H1 (cell line): ENCODE results near the gene SF3B1. TPM values are rescaled to one million over a fixed set of nuclear protein-coding genes. Genes with fewer than 3 reads are reported as not detected.

Experiments
- JUND ChIP-seq: IDR thresholded peaks from 2 replicates; pipeline ENCODE4 v1.6.1; 2011; ENCODE audit warnings: mild to moderate bottlenecking, improper control_type of control experiment, low read length
- RBBP5 ChIP-seq: IDR thresholded peaks from 2 replicates; pipeline ENCODE4 v1.7.1; 2012; ENCODE audit warnings: low read depth, mild to moderate bottlenecking, inconsistent platforms, low read length, moderate library complexity, borderline replicate concordance
- SIX5 ChIP-seq: IDR thresholded peaks from 2 replicates; pipeline ENCODE4 v1.6.1; 2011; ENCODE audit warnings: mild to moderate bottlenecking, low read depth, low read length
- polyA plus RNA-seq, 7 experiments: library from polyadenylated mRNA; depleted of rRNA in 3 of 7; stranded (reverse) in 5 of 7; unstranded in 2 of 7; fragments of >200 nt in 5 of 7; fragments of 200-250 nt in 2 of 7; gene quantifications; 1 replicate in 5 of 7; 2 replicates in 1 of 7; 4 replicates in 1 of 7; pipeline versions ENCODE4 v1.2.1 to v1.2.3, GENCODE V29; 2011 to 2013; ENCODE audit warnings: missing spikeins in 2 of 7, mixed read lengths in 2 of 7
- total RNA-seq: library from RNA; stranded (reverse); fragmentation: NEBNext Ultra II Directional; extraction: Animal tissue kit (Norgen Biotek cat#: 25700); gene quantifications from 2 replicates; pipeline ENCODE4 v1.2.1, GENCODE V29; 2021
- TF ChIP-seq, protein P1 (sequence below): IDR thresholded peaks from 2 replicates; pipeline ENCODE4 v1.6.1; 2012; ENCODE audit warnings: inconsistent platforms

Gene SF3B1
- total and polyA plus RNA-seq, 2 of the 8 experiments (the other 6 are each of a cell fraction or from before 2014, with no cell fraction given) = 320 to 403 TPM

DNA sequence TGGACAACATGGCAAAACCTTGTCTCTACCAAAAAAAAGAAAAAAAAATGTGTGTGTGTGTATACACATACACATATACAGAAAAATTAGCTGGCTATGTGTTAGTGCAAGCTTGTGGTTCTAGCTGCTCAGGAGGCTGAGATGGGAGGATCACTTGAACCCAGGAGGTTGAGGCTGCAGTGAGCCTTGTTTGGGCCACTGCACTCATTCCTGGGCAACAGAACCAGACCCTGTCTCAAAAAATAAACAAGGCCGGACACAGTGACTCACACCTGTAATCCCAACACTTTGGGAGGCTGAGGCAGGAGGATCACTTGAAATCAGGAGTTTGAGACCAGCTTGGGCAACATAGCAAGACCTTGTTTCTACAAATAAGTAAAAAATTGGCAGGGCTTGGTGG, 20.6 kb upstream of the SF3B1 start (continued):
- TF ChIP-seq JUND = no peak
- TF ChIP-seq SIX5 = no peak
- no peak for TF ChIP-seq RBBP5
- TF ChIP-seq, protein P1, sequence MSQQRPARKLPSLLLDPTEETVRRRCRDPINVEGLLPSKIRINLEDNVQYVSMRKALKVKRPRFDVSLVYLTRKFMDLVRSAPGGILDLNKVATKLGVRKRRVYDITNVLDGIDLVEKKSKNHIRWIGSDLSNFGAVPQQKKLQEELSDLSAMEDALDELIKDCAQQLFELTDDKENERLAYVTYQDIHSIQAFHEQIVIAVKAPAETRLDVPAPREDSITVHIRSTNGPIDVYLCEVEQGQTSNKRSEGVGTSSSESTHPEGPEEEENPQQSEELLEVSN = no peak
- TF ChIP-seq, all 59 proteins: peak for 0
